Measurements from ENCODE around the gene ZNF654.
A peak's percentile ranks its signal among the peaks of the same experiment; 100 is the strongest.
"Not testable (repeated sequence)": the region's sequence is repeated elsewhere in the genome, so short reads cannot be mapped to it uniquely, and the experiment has no call there.

ZNF654 gene

DNA sequence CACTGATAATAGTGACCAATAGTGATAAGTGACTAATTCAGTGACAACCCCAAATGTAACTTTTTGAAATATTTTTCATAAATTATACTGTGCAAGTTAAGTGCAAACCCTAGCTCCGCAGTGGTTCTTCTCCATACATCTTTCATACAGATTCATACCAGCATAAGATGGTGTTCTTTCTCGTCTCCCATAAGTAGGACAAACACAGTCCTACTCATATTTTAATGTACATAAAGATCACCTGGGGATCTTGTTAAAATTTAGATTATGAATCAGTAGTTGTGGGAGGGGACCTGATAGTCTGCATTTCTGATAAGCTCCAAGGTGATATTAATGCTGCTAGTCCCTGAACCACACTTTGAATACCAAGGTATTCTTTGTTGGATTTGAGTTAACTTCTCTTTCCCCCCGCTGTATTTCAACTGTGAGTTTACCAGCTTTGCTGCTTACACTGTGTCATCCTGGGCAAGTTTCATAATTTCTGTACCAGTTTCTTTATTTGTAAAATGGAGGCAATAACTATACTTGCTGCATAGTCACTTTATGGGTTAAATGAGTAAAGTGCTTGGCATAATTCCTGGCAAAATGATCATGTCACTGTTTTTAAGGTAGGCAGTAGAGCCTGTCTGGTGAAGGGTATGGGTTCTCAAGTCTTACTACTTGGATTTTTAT is 56.0 kb downstream of the ZNF654 start:
- TF ChIP-seq SPI1 (IDR thresholded peaks at IDR 0.05; ENCODE audit: borderline replicate concordance, low read depth): no peak
- TF ChIP-seq GABPA (IDR thresholded peaks at IDR 0.05; ENCODE audit: low read depth): no peak
- no peaks in the 10 kb centered on the region for H3K27me3 ChIP-seq (ENCODE audit: insufficient read depth, poor library complexity, severe bottlenecking)
- no peak for DNase-seq (ENCODE audit: low read depth in 1 of 2, low spot score in 1 of 2)
- no peak overlapping the region for H3K27ac ChIP-seq (replicated peaks)
- no peak overlapping the region for H3K4me3 ChIP-seq (replicated peaks; ENCODE audit: insufficient read depth, low read length)

DNA sequence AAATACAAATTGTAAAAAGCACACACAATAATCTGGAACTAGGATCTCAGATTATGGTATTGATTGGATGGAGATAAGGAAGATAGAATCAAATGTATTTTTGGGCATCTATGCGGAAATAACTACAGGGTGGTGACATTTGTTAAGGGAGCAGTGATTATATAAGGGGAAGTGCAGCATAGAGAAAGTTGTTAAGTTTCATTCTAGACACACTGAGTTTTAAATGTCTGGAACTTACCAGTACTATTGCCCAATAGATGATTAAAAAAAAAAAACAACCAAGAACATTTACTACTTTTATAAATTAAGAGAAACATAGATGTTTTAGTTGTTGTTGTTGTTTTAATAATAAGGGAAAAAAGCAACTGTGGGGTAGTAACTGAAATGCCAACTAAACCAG is 58.6 kb downstream of the ZNF654 start:
- DNase-seq (ENCODE audit: low read depth in 1 of 2, low spot score in 1 of 2): peak in 1 of 2 experiments; percentile 12
- Histone ChIP-seq H3K4me3 (replicated peaks; ENCODE audit: insufficient read depth, low read length) (no peak overlapping the region), H3K27ac (replicated peaks) (no peak overlapping the region), H3K27me3 (ENCODE audit: insufficient read depth, poor library complexity, severe bottlenecking) (no peaks in the 10 kb centered on the region)
- no peak for TF ChIP-seq GABPA (IDR thresholded peaks at IDR 0.05; ENCODE audit: low read depth)
- TF ChIP-seq, protein P1, sequence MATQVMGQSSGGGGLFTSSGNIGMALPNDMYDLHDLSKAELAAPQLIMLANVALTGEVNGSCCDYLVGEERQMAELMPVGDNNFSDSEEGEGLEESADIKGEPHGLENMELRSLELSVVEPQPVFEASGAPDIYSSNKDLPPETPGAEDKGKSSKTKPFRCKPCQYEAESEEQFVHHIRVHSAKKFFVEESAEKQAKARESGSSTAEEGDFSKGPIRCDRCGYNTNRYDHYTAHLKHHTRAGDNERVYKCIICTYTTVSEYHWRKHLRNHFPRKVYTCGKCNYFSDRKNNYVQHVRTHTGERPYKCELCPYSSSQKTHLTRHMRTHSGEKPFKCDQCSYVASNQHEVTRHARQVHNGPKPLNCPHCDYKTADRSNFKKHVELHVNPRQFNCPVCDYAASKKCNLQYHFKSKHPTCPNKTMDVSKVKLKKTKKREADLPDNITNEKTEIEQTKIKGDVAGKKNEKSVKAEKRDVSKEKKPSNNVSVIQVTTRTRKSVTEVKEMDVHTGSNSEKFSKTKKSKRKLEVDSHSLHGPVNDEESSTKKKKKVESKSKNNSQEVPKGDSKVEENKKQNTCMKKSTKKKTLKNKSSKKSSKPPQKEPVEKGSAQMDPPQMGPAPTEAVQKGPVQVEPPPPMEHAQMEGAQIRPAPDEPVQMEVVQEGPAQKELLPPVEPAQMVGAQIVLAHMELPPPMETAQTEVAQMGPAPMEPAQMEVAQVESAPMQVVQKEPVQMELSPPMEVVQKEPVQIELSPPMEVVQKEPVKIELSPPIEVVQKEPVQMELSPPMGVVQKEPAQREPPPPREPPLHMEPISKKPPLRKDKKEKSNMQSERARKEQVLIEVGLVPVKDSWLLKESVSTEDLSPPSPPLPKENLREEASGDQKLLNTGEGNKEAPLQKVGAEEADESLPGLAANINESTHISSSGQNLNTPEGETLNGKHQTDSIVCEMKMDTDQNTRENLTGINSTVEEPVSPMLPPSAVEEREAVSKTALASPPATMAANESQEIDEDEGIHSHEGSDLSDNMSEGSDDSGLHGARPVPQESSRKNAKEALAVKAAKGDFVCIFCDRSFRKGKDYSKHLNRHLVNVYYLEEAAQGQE (IDR thresholded peaks at IDR 0.05; ENCODE audit: insufficient replicate concordance, low read depth): no peak
- peak; percentile 51; the same call in 1 of the 2 replicates for TF ChIP-seq SPI1 (IDR thresholded peaks at IDR 0.05; ENCODE audit: borderline replicate concordance, low read depth)
- TF ChIP-seq POLR2AphosphoS5 (IDR thresholded peaks at IDR 0.05; ENCODE audit: low read depth): no peak
- TF ChIP-seq, protein P2, sequence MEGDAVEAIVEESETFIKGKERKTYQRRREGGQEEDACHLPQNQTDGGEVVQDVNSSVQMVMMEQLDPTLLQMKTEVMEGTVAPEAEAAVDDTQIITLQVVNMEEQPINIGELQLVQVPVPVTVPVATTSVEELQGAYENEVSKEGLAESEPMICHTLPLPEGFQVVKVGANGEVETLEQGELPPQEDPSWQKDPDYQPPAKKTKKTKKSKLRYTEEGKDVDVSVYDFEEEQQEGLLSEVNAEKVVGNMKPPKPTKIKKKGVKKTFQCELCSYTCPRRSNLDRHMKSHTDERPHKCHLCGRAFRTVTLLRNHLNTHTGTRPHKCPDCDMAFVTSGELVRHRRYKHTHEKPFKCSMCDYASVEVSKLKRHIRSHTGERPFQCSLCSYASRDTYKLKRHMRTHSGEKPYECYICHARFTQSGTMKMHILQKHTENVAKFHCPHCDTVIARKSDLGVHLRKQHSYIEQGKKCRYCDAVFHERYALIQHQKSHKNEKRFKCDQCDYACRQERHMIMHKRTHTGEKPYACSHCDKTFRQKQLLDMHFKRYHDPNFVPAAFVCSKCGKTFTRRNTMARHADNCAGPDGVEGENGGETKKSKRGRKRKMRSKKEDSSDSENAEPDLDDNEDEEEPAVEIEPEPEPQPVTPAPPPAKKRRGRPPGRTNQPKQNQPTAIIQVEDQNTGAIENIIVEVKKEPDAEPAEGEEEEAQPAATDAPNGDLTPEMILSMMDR (IDR thresholded peaks at IDR 0.05; ENCODE audit: insufficient read depth, low read length): no peak

DNA sequence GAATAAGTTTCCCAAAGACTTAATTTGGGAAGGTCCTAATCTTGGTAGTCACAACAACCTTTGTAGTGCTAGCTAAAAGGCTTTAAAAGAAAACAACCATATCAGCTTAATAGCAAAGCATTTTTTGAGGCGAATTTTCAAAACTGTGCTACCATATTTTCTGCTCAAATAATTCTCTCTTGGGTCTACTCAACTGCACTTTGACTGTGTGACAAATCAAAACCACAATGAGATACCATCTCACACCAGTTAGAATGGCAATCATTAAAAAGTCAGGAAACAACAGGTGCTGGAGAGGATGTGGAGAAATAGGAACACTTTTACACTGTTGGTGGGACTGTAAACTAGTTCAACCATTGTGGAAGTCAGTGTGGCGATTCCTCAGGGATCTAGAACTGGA is 59.5 kb downstream of the ZNF654 start:
- not testable (repeated sequence) for DNase-seq (ENCODE audit: low read depth in 1 of 2, low spot score in 1 of 2); H3K27ac ChIP-seq (replicated peaks); H3K4me3 ChIP-seq (replicated peaks; ENCODE audit: insufficient read depth, low read length); H3K27me3 ChIP-seq (ENCODE audit: insufficient read depth, poor library complexity, severe bottlenecking)

DNA sequence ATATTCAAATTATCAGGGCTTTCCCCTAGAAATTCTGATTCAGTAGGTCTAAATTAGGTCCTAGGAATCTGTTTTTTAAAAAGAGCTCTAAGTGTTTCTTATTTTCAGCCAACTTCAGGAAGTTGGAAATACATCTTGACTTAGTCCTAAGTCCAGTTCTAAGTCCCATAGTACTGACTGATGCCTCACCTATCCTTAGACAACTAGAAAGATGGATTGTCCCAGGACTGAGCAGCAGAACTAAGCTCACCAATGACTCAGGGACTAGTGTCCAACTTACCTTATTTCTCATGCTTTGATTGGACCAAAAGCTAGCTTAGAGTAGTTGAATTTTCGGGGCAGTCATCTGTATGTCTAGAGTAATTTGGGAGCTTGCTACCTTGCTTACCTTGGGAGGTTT is 64.5 kb downstream of the ZNF654 start:
- Histone ChIP-seq H3K27ac (replicated peaks) (no peak overlapping the region), H3K4me3 (replicated peaks; ENCODE audit: insufficient read depth, low read length) (no peak overlapping the region), H3K27me3 (ENCODE audit: insufficient read depth, poor library complexity, severe bottlenecking) (no peaks in the 10 kb centered on the region)
- TF ChIP-seq, protein P2 (IDR thresholded peaks at IDR 0.05; ENCODE audit: insufficient read depth, low read length): no peak
- TF ChIP-seq SPI1 (IDR thresholded peaks at IDR 0.05; ENCODE audit: borderline replicate concordance, low read depth) (no peak), GABPA (IDR thresholded peaks at IDR 0.05; ENCODE audit: low read depth) (no peak)
- TF ChIP-seq, protein P1 (IDR thresholded peaks at IDR 0.05; ENCODE audit: insufficient replicate concordance, low read depth): no peak
- DNase-seq (ENCODE audit: low read depth in 1 of 2, low spot score in 1 of 2): no peak

DNA sequence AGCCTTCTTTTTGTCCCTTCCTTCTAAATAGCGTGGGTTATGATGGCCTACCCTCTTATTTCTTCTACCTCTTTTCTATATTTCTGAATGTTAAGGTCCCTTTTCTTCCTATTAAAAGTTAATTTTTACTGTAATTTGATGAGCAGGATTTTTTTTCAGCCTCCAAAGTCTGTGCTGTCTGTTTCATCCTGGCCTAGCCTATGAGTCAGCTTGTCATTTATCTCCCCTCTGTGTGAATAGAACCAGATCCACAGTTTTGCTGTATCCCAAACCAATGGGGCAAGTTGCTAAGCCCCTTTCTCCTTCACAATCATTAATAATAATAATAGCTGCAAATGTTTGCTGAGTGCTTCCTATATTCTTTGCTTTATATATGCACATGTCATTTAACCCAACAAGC is 72.6 kb downstream of the ZNF654 start:
- Histone ChIP-seq H3K27me3 (ENCODE audit: insufficient read depth, poor library complexity, severe bottlenecking) (no peaks in the 10 kb centered on the region), H3K27ac (replicated peaks) (no peak overlapping the region), H3K4me3 (replicated peaks; ENCODE audit: insufficient read depth, low read length) (no peak overlapping the region)
- DNase-seq (ENCODE audit: low read depth in 1 of 2, low spot score in 1 of 2): no peak
- TF ChIP-seq GABPA (IDR thresholded peaks at IDR 0.05; ENCODE audit: low read depth): no peak
- no peak for TF ChIP-seq POLR2AphosphoS5 (IDR thresholded peaks at IDR 0.05; ENCODE audit: low read depth)
- TF ChIP-seq SPI1 (IDR thresholded peaks at IDR 0.05; ENCODE audit: borderline replicate concordance, low read depth): no peak
- TF ChIP-seq, protein P1 (IDR thresholded peaks at IDR 0.05; ENCODE audit: insufficient replicate concordance, low read depth): no peak
- TF ChIP-seq, protein P2 (IDR thresholded peaks at IDR 0.05; ENCODE audit: insufficient read depth, low read length): no peak
